DND-41 (cell line): ENCODE data around the gene FAM53A.

ENCODE experiments used
- CTCF ChIP-seq: IDR thresholded peaks from 2 replicates; pipeline ENCODE4 v1.5.1; 2012; ENCODE audit warnings: borderline replicate concordance, low read length, moderate library complexity, mild to moderate bottlenecking; ENCODE audit not compliant: poor library complexity, severe bottlenecking; ENCODE audit errors: extremely low read depth
- EZH2 ChIP-seq: IDR thresholded peaks from 3 replicates; pipeline ENCODE4 v1.6.1; 2012; ENCODE audit warnings: borderline replicate concordance, low read depth, mild to moderate bottlenecking, moderate library complexity, low read length, inconsistent platforms; ENCODE audit not compliant: severe bottlenecking

- TF ChIP-seq CTCF (no peak), EZH2 (no peak)
Measured at GRCh38 chr4:1618438-1618837, 65.7 kb downstream of the FAM53A start.
